ENCODE results near the gene CNTRL. TPM values are rescaled to one million over a fixed set of nuclear protein-coding genes. Genes with fewer than 3 reads are reported as not detected.
A peak's percentile ranks its signal among the peaks of the same experiment; 100 is the strongest.

CNTRL gene
- total and polyA plus RNA-seq, 4 experiments from 2014 or later, result 1.5 to 122 (median 78.5) TPM

GRCh38 chr9:121192959-121193640 lies 118.3 kb downstream of the CNTRL start:
- Histone ChIP-seq H3K4me3 (ENCODE audit: low read length in 2 of 2) (no peak overlapping the region), H3K27me3 (ENCODE audit: insufficient read depth, low read length) (no peaks in the 10 kb centered on the region), H3K9me3 (ENCODE audit: control insufficient read depth in 1 of 2, low read length in 2 of 2) (no peaks in the 10 kb centered on the region), H3K36me3 (ENCODE audit: insufficient read depth, low read length) (peaks cover 4% of the 10 kb centered on the region), H3K4me1 (ENCODE audit: insufficient read depth, low read length) (peaks cover 97% of the 10 kb centered on the region), H3K27ac (ENCODE audit: low read depth, low read length) (no peak overlapping the region)
- Mint-ChIP-seq H3K9me3 (no peaks in the 10 kb centered on the region), H3K36me3 (peaks cover 12 to 26% of the 10 kb centered on the region in 2 donors), H3K27me3 (no peaks in the 10 kb centered on the region), H3K4me3 (peak overlapping the region in 2 of 8 donors; percentile 48 to 57), H3K27ac (peak overlapping the region; percentile 64 to 80 (median 67)), H3K4me1 (peaks cover 63 to 97% (median 77%) of the 10 kb centered on the region in 4 donors)
- intact Hi-C loops (cut with micrococcal nuclease), result no loop called here
- DNase-seq, result no peak
- CTCF ChIA-PET (ENCODE audit: partially characterized antibody), result interaction anchor here (1.1 kb wide), 1 partner anchor 9 kb away, joined by 6 read pairs; the partner anchor contains the start of gene RAB14
- POLR2A ChIA-PET (ENCODE audit: partially characterized antibody), result interaction anchor here (1.0 to 1.7 kb wide), 3 partner anchors 9 to 72 kb away, joined by 3 to 4 read pairs (median 3); partner anchors contain the start of gene RAB14

GRCh38 chr9:121194730-121195129 lies 120.0 kb downstream of the CNTRL start:
- Histone ChIP-seq H3K9me3 (ENCODE audit: control insufficient read depth in 1 of 2, low read length in 2 of 2) (no peaks in the 10 kb centered on the region), H3K4me3 (ENCODE audit: low read length in 2 of 2) (no peak overlapping the region), H3K4me1 (ENCODE audit: insufficient read depth, low read length) (peaks cover 99% of the 10 kb centered on the region), H3K36me3 (ENCODE audit: insufficient read depth, low read length) (no peaks in the 10 kb centered on the region), H3K27ac (ENCODE audit: low read depth, low read length) (peak overlapping the region; percentile 11), H3K27me3 (ENCODE audit: insufficient read depth, low read length) (no peaks in the 10 kb centered on the region)
- Mint-ChIP-seq H3K4me3 (peak overlapping the region in 4 of 8 donors; percentile 7 to 76 (median 70)), H3K4me1 (peaks cover 67 to 99% (median 82%) of the 10 kb centered on the region in 4 donors), H3K27ac (peak overlapping the region in 3 of 7 donors; percentile 67 to 84 (median 80)), H3K9me3 (no peaks in the 10 kb centered on the region), H3K36me3 (peaks cover 5 to 15% of the 10 kb centered on the region in 2 donors), H3K27me3 (no peaks in the 10 kb centered on the region)
- POLR2A ChIA-PET (ENCODE audit: partially characterized antibody), result no interaction called here
- intact Hi-C loops (cut with micrococcal nuclease), result no loop called here
- CTCF ChIA-PET (ENCODE audit: partially characterized antibody), result interaction anchor here (1.0 to 2.0 kb wide), 3 partner anchors 9 to 25 kb away, joined by 3 to 7 read pairs (median 4); no protein-coding TSS in a partner anchor
- no peak for DNase-seq

DNA sequence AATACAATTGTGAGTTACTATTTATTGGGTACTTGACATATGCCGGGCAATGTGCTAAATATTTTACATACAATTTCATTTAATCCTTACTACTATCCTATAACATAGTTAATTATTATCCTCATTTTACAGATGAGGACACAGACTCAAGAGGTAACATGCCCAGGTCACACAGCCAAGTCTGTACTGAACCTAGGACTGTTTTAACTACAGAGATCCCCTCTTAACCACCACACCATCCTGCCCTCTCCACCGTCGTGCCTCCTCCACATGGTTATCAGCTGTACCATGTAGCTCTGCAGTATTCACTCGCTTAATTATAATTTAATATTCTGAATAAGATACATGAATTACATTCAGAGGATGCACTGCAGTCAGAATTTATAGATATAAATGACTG lies 121.6 kb downstream of the CNTRL start:
- intact Hi-C loops (cut with micrococcal nuclease), result no loop called here
- Mint-ChIP-seq H3K36me3 (peaks cover 0 to 17% of the 10 kb centered on the region in 2 donors), H3K4me3 (peak overlapping the region in 6 of 8 donors; percentile 49 to 81 (median 62)), H3K27me3 (no peaks in the 10 kb centered on the region), H3K4me1 (peaks cover 62 to 94% (median 77%) of the 10 kb centered on the region in 4 donors), H3K9me3 (no peaks in the 10 kb centered on the region), H3K27ac (peak overlapping the region in 4 of 7 donors; percentile 30 to 68 (median 63))
- DNase-seq, result no peak
- no peaks in the 10 kb centered on the region for H3K9me3 ChIP-seq (ENCODE audit: control insufficient read depth in 1 of 2, low read length in 2 of 2)
- H3K27me3 ChIP-seq (ENCODE audit: insufficient read depth, low read length), result no peaks in the 10 kb centered on the region
- CTCF ChIA-PET (ENCODE audit: partially characterized antibody), result interaction anchor here (0.8 kb wide), 1 partner anchor 16 kb away, joined by 3 read pairs; no protein-coding TSS in a partner anchor
- no peaks in the 10 kb centered on the region for H3K36me3 ChIP-seq (ENCODE audit: insufficient read depth, low read length)
- POLR2A ChIA-PET (ENCODE audit: partially characterized antibody), result no interaction called here
- H3K27ac ChIP-seq (ENCODE audit: low read depth, low read length), result no peak overlapping the region
- peaks cover 91% of the 10 kb centered on the region for H3K4me1 ChIP-seq (ENCODE audit: insufficient read depth, low read length)
- H3K4me3 ChIP-seq (ENCODE audit: low read length in 2 of 2), result no peak overlapping the region

DNA sequence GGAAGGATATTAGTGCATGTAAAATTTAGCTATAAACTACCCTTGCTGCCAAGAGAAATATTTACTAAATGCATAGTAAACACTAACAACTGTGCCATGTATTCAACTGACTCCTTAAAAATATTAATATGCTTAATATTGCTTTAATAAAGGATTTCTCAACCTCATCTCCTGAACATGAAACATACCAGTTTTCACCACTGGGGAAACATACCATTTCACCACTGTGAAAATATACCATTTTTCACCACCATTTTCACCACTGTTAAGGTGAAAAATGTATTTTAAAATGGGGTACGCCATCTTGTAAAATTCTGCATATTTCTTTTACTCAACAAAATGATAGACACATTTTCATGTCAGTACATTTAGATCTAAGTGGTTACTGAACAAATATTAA lies 122.4 kb downstream of the CNTRL start:
- H3K4me3 ChIP-seq (ENCODE audit: low read length in 2 of 2), result no peak overlapping the region
- no peak for DNase-seq
- CTCF ChIA-PET (ENCODE audit: partially characterized antibody), result interaction anchor here (0.8 kb wide), 1 partner anchor 16 kb away, joined by 3 read pairs; no protein-coding TSS in a partner anchor
- Mint-ChIP-seq H3K4me1 (peaks cover 60 to 94% (median 73%) of the 10 kb centered on the region in 4 donors), H3K9me3 (peaks cover 0 to 5% (median 0%) of the 10 kb centered on the region in 8 donors), H3K4me3 (peak overlapping the region in 6 of 8 donors; percentile 42 to 82 (median 69)), H3K36me3 (peaks cover 0 to 20% of the 10 kb centered on the region in 2 donors), H3K27me3 (no peaks in the 10 kb centered on the region), H3K27ac (peak overlapping the region in 3 of 7 donors; percentile 26 to 69 (median 38))
- POLR2A ChIA-PET (ENCODE audit: partially characterized antibody), result no interaction called here
- no peak overlapping the region for H3K27ac ChIP-seq (ENCODE audit: low read depth, low read length)
- peaks cover 84% of the 10 kb centered on the region for H3K4me1 ChIP-seq (ENCODE audit: insufficient read depth, low read length)
- H3K9me3 ChIP-seq (ENCODE audit: control insufficient read depth in 1 of 2, low read length in 2 of 2), result no peaks in the 10 kb centered on the region
- no peaks in the 10 kb centered on the region for H3K36me3 ChIP-seq (ENCODE audit: insufficient read depth, low read length)
- intact Hi-C loops (cut with micrococcal nuclease), result no loop called here
- no peaks in the 10 kb centered on the region for H3K27me3 ChIP-seq (ENCODE audit: insufficient read depth, low read length)

DNA sequence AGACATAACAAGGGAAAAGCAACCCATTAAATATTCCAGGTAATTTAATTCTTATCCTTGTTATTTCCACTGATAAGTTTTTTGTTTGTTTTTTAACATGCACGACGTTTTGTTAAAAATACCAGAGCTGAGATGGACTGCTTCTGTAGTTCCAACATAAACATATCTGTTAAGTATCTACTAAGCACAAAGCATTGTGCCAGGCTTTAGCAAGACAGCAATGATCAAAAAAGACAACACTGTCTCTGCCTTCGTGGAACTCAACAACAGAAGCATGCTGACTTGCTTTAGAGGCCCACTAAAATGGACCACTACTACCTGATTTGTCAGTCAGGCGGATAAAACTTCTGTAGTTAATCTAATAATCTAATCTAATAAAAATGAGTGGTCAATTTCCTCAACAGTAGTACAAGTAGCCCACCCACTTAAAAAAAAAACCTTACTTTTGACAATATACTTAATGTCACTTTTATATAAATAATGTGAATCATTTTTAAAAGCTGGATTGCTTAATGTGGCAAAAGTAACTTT lies 123.8 kb downstream of the CNTRL start:
- no peak for DNase-seq
- peak overlapping the region in 1 of 2 donors; percentile 8 for H3K4me3 ChIP-seq (ENCODE audit: low read length in 2 of 2)
- peak overlapping the region in 3 of 7 donors; percentile 81 to 95 (median 95) for H3K27ac Mint-ChIP-seq
- H3K4me1 ChIP-seq (ENCODE audit: insufficient read depth, low read length), result peaks cover 71% of the 10 kb centered on the region
- H3K27me3 ChIP-seq (ENCODE audit: insufficient read depth, low read length), result no peaks in the 10 kb centered on the region
- H3K9me3 Mint-ChIP-seq, result peaks cover 0 to 5% (median 0%) of the 10 kb centered on the region in 8 donors
- no peaks in the 10 kb centered on the region for H3K36me3 ChIP-seq (ENCODE audit: insufficient read depth, low read length)
- intact Hi-C loops (cut with micrococcal nuclease), result no loop called here
- H3K9me3 ChIP-seq (ENCODE audit: control insufficient read depth in 1 of 2, low read length in 2 of 2), result no peaks in the 10 kb centered on the region
- peak overlapping the region in 7 of 8 donors; percentile 82 to 95 (median 90) for H3K4me3 Mint-ChIP-seq
- peaks cover 58 to 87% (median 67%) of the 10 kb centered on the region in 4 donors for H3K4me1 Mint-ChIP-seq
- ChIA-PET CTCF (ENCODE audit: partially characterized antibody) (interaction anchor here (1.0 to 4.6 kb wide), 4 partner anchors 10 to 127 kb away, joined by 3 to 32 read pairs (median 8); no protein-coding TSS in a partner anchor), POLR2A (ENCODE audit: partially characterized antibody) (interaction anchor here (0.9 to 3.7 kb wide), 4 partner anchors 14 to 487 kb away, joined by 3 to 35 read pairs (median 4); no protein-coding TSS in a partner anchor)
- no peaks in the 10 kb centered on the region for H3K27me3 Mint-ChIP-seq
- H3K27ac ChIP-seq (ENCODE audit: low read depth, low read length), result peak overlapping the region; percentile 8
- H3K36me3 Mint-ChIP-seq, result peaks cover 0 to 16% of the 10 kb centered on the region in 2 donors

DNA sequence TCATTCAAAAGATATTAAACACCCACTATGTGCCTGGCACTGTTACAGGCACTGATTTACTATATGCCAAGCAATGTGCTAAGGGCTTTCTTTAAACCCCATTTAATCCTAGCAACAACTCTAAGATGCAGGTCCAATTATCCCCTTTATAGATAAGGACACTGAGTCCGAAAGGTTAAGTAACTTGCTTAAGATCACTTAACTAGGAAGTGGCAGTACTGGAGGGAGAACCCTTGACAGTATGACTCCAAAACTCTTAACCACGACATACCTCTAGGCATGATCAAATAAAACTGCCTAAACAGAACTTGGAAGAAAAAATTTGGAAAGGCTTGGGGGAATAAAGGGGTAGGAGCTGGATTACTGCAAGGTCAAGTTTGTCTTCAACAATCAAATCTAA lies 125.2 kb downstream of the CNTRL start:
- H3K4me1 ChIP-seq (ENCODE audit: insufficient read depth, low read length), result peaks cover 57% of the 10 kb centered on the region
- Mint-ChIP-seq H3K4me1 (peaks cover 50 to 79% (median 57%) of the 10 kb centered on the region in 4 donors), H3K4me3 (peak overlapping the region; percentile 78 to 95 (median 92)), H3K27me3 (no peaks in the 10 kb centered on the region), H3K36me3 (peaks cover 0 to 16% of the 10 kb centered on the region in 2 donors), H3K27ac (peak overlapping the region; percentile 23 to 95 (median 91)), H3K9me3 (peaks cover 0 to 5% (median 0%) of the 10 kb centered on the region in 8 donors)
- intact Hi-C loops (cut with micrococcal nuclease), result loop anchor here (2.0 to 10.0 kb wide), 5 partner anchors 13 to 1707 kb away; partner anchors contain the start of genes CNTRL and RC3H2
- POLR2A ChIA-PET (ENCODE audit: partially characterized antibody), result interaction anchor here (0.7 to 3.7 kb wide), 7 partner anchors 11 to 331 kb away, joined by 3 to 35 read pairs (median 4); no protein-coding TSS in a partner anchor
- DNase-seq, result no peak
- CTCF ChIA-PET (ENCODE audit: partially characterized antibody), result interaction anchor here (1.2 to 4.6 kb wide), 4 partner anchors 13 to 128 kb away, joined by 4 to 32 read pairs (median 8); no protein-coding TSS in a partner anchor
- peak overlapping the region; percentile 64 to 70 for H3K4me3 ChIP-seq (ENCODE audit: low read length in 2 of 2)
- no peaks in the 10 kb centered on the region for H3K9me3 ChIP-seq (ENCODE audit: control insufficient read depth in 1 of 2, low read length in 2 of 2)
- no peaks in the 10 kb centered on the region for H3K36me3 ChIP-seq (ENCODE audit: insufficient read depth, low read length)
- H3K27ac ChIP-seq (ENCODE audit: low read depth, low read length), result peak overlapping the region; percentile 87
- H3K27me3 ChIP-seq (ENCODE audit: insufficient read depth, low read length), result no peaks in the 10 kb centered on the region

Measured in CD4-positive, alpha-beta memory T cell (primary cell).